Gastrocnemius medialis (tissue), 4 donors: ENCODE measurements around the gene ICAM3. TPM values are rescaled to one million over a fixed set of nuclear protein-coding genes. Genes with fewer than 3 reads are reported as not detected.

ENCODE experiments used
- ATAC-seq, 2 donors: fragments of 150-250 bp; one replicate each; pipeline ENCODE4 v1.9.1; 2016
- DNase-seq, 2 donors: peaks; one replicate each; pipeline ENCODE4 v3.0.0-alpha.2; 2019
- H3K27ac ChIP-seq, 4 donors: fragments of 200-600 bp; sonication (generic); 1 replicate in 1 of 4; 2 replicates in 3 of 4; pipeline ENCODE4 v1.5.1; 2016 to 2018; ENCODE audit warnings: mild to moderate bottlenecking in 2 of 4, moderate library complexity in 1 of 4
- H3K27me3 ChIP-seq, 3 donors: fragments of 200-600 bp; sonication (generic) in 2 of 3; 1 replicate in 1 of 3; 2 replicates in 2 of 3; pipeline versions ENCODE4 v1.5.1 to v1.6.0; 2016 to 2019; ENCODE audit warnings: mild to moderate bottlenecking in 1 of 3, moderate library complexity in 1 of 3
- H3K36me3 ChIP-seq, 2 donors: fragments of 200-600 bp; sonication (generic) in 1 of 2; one replicate each; pipeline ENCODE4 v1.5.1; 2017 to 2018
- H3K4me1 ChIP-seq, 2 donors: fragments of 200-600 bp; sonication (generic) in 1 of 2; one replicate each; pipeline ENCODE4 v1.5.1; 2016 to 2017; ENCODE audit warnings: mild to moderate bottlenecking in 2 of 2
- H3K4me3 ChIP-seq, 4 donors: fragments of 200-600 bp; sonication (generic) in 3 of 4; 1 replicate in 1 of 4; 2 replicates in 3 of 4; pipeline ENCODE4 v1.5.1; 2016 to 2019; ENCODE audit warnings: mild to moderate bottlenecking in 2 of 4
- H3K9me3 ChIP-seq, 3 donors: fragments of 200-600 bp; sonication (generic) in 2 of 3; 1 replicate in 1 of 3; 2 replicates in 2 of 3; pipeline ENCODE4 v1.5.1; 2016 to 2019
- CTCF ChIP-seq, 5 experiments: fragments of 450-650 bp in 3 of 5; fragments of 200-600 bp in 2 of 5; sonication (generic) in 2 of 5; IDR thresholded peaks in 4 of 5; conservative IDR thresholded peaks in 1 of 5; 1 replicate in 4 of 5; 2 replicates in 1 of 5; pipeline ENCODE4 v1.5.1; 2016 to 2019; ENCODE audit warnings: antibody characterized with exemption in 5 of 5, mild to moderate bottlenecking in 3 of 5, moderate library complexity in 3 of 5
- POLR2A ChIP-seq, 2 donors: fragments of 450-650 bp; IDR thresholded peaks; one replicate each; pipeline ENCODE4 v1.6.1; 2017; ENCODE audit warnings: antibody characterized with exemption in 2 of 2, mild to moderate bottlenecking in 2 of 2, moderate library complexity in 2 of 2
- in situ Hi-C, 4 donors: fragments of 200-750 bp; cut with MboI; loops; one replicate each; pipeline versions ENCODE4 v1.15.0 to v1.8.0; 2017; ENCODE audit warnings: low sequenced_read_pairs in 4 of 4
- intact Hi-C: fragments of 100-400 bp; cut with DNase I; formaldehyde crosslinking; loops from one replicate; pipeline ENCODE4 v1.15.1; 2023; ENCODE audit warnings: low total_unique reads
- total RNA-seq, 4 donors: library from RNA; depleted of rRNA; stranded (reverse); fragments of >200 nt; gene quantifications; one replicate each; pipeline versions ENCODE4 v1.1.0 to v1.2.3, GENCODE V29; 2016

The ICAM3 gene
- total RNA-seq, 4 donors from 2014 or later = 2.0 to 5.0 (median 3.2) TPM

GRCh38 chr19:10332965-10333757 lies 6.3 kb downstream of the ICAM3 start, which contains the start of gene RAVER1:
Gene RAVER1 (minus strand): TSS chr19:10333529. CDS start chr19:10333507, 22 bp downstream.
- peak; percentile 97 for DNase-seq
- Histone ChIP-seq H3K4me3 (peak within 1 kb of the TSS; percentile 69 to 96 (median 88)), H3K36me3 (peaks cover 0 to 25% of the 10 kb centered on the region in 2 donors), H3K4me1 (peaks cover 18 to 23% of the 10 kb centered on the region in 2 donors), H3K27me3 (no peaks in the 10 kb centered on the region), H3K27ac (peak within 1 kb of the TSS; percentile 90 to 98 (median 95)), H3K9me3 (no peaks in the 10 kb centered on the region)
- intact Hi-C loops (loop anchor here (1.0 to 10.0 kb wide), 6 partner anchors 18 to 498 kb away; partner anchors contain the start of genes EIF3G, ICAM1, MRPL4 and P2RY11), in situ Hi-C loops (no loop called here)
- peak; percentile 85 to 94 for TF ChIP-seq POLR2A (IDR thresholded peaks at IDR 0.05)
- no peak for TF ChIP-seq CTCF (IDR thresholded peaks at IDR 0.05 in 4 of 5, conservative IDR thresholded peaks at IDR 0.05 in 1 of 5)
- peak; percentile 90 to 91 for ATAC-seq

- H3K4me1 ChIP-seq = peaks cover 18 to 23% of the 10 kb centered on the region in 2 donors
- no peak for ATAC-seq
- H3K4me3 ChIP-seq = peak overlapping the region; percentile 69 to 96 (median 88)
- H3K27me3 ChIP-seq = no peaks in the 10 kb centered on the region
- peaks cover 0 to 33% of the 10 kb centered on the region in 2 donors for H3K36me3 ChIP-seq
- no peak for DNase-seq
- TF ChIP-seq CTCF (IDR thresholded peaks at IDR 0.05 in 4 of 5, conservative IDR thresholded peaks at IDR 0.05 in 1 of 5) (peak in 1 of 5 experiments; percentile 7), POLR2A (IDR thresholded peaks at IDR 0.05) (no peak)
- peak overlapping the region; percentile 90 to 98 (median 95) for H3K27ac ChIP-seq
- in situ Hi-C loops = no loop called here
- H3K9me3 ChIP-seq = no peaks in the 10 kb centered on the region
- intact Hi-C loops = loop anchor here (5.0 to 10.0 kb wide), 3 partner anchors 60 to 498 kb away; partner anchors contain the start of genes EIF3G, ICAM1, P2RY11 and PIN1
Observed at GRCh38 chr19:10332158-10332964, 7.1 kb downstream of the ICAM3 start.

- H3K27me3 ChIP-seq = no peaks in the 10 kb centered on the region
- DNase-seq (no peak), ATAC-seq (no peak)
- peaks cover 0 to 61% of the 10 kb centered on the region in 2 donors for H3K36me3 ChIP-seq
- H3K9me3 ChIP-seq = no peaks in the 10 kb centered on the region
- H3K4me3 ChIP-seq = no peak overlapping the region
- intact Hi-C loops = no loop called here
- no peak overlapping the region for H3K27ac ChIP-seq
- H3K4me1 ChIP-seq = peaks cover 15 to 22% of the 10 kb centered on the region in 2 donors
- TF ChIP-seq POLR2A (IDR thresholded peaks at IDR 0.05) (no peak), CTCF (IDR thresholded peaks at IDR 0.05 in 4 of 5, conservative IDR thresholded peaks at IDR 0.05 in 1 of 5) (no peak)
- in situ Hi-C loops = no loop called here
Observed at GRCh38 chr19:10329555-10329954, 9.9 kb downstream of the ICAM3 start.

GRCh38 chr19:10328558-10329429 lies 10.6 kb downstream of the ICAM3 start:
- TF ChIP-seq POLR2A (IDR thresholded peaks at IDR 0.05) (no peak), CTCF (IDR thresholded peaks at IDR 0.05 in 4 of 5, conservative IDR thresholded peaks at IDR 0.05 in 1 of 5) (no peak)
- H3K9me3 ChIP-seq = no peaks in the 10 kb centered on the region
- DNase-seq (no peak), ATAC-seq (no peak)
- peaks cover 0 to 69% of the 10 kb centered on the region in 2 donors for H3K36me3 ChIP-seq
- in situ Hi-C loops (no loop called here), intact Hi-C loops (no loop called here)
- no peaks in the 10 kb centered on the region for H3K27me3 ChIP-seq
- H3K4me3 ChIP-seq = no peak overlapping the region
- peaks cover 10 to 14% of the 10 kb centered on the region in 2 donors for H3K4me1 ChIP-seq
- H3K27ac ChIP-seq = no peak overlapping the region
